ENCODE data around the gene CCDC192.

DNA sequence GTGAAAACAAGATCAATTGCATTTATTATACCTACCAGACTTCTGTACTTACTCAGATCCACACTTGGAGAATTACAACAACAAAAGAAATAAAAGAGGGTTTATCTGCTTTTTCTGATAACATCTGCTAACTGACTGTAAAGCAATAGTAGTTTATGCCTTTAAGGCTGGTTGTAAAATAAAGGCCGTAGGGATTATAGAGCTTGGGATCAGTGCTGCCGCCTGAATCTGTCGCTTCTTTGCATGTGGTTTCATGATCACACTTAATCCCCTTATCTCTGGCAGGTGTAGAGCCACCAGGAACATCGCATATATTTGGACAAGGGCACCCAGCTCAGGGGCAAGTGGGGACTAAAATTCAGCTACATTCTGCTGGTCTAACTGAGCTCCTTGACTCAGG, 146.7 kb downstream of the CCDC192 start:
- TF ChIP-seq, protein P1, sequence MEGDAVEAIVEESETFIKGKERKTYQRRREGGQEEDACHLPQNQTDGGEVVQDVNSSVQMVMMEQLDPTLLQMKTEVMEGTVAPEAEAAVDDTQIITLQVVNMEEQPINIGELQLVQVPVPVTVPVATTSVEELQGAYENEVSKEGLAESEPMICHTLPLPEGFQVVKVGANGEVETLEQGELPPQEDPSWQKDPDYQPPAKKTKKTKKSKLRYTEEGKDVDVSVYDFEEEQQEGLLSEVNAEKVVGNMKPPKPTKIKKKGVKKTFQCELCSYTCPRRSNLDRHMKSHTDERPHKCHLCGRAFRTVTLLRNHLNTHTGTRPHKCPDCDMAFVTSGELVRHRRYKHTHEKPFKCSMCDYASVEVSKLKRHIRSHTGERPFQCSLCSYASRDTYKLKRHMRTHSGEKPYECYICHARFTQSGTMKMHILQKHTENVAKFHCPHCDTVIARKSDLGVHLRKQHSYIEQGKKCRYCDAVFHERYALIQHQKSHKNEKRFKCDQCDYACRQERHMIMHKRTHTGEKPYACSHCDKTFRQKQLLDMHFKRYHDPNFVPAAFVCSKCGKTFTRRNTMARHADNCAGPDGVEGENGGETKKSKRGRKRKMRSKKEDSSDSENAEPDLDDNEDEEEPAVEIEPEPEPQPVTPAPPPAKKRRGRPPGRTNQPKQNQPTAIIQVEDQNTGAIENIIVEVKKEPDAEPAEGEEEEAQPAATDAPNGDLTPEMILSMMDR (IDR thresholded peaks at IDR 0.05; ENCODE audit: low read depth, low read length, poor library complexity, severe bottlenecking): no peak
- TF ChIP-seq EZH2phosphoT487 (IDR thresholded peaks at IDR 0.05; ENCODE audit: borderline replicate concordance, low read length): no peak
